Measurements from ENCODE around the gene AZI2.

Gene AZI2

DNA sequence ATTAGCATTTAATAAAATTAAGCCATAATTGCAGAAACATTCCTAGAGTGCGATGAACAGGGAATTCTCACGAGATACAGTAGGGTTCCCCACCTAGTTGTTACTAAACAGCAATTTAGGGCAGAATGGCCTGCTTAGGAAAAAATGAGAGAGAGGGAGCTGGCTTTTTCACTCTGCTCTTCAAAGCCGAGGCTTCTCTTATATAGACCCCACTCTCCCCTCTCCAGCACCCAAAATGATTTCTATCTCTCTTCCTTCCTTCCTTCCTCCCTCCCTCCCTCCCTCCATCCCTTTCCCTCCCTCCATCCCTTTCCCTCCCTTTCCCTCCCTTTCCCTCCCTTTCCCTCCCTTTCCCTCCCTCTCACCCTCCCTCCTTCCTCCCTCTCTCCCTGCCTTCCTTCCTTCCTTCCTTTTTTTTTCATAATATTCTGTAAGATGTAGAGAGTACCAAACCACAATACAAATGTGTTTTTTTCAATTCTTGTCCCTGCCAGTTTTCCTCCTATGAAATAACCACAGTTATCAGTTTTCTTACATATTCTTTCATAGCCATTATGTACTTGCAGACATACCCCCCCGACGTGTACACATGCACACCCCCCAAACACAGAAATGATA, 48.2 kb downstream of the AZI2 start:
- Histone ChIP-seq H3K4me1 (ENCODE audit: control insufficient read depth, insufficient read depth, low read length) (no peaks in the 10 kb centered on the region), H3K9ac (ENCODE audit: low read depth, low read length) (no peak overlapping the region), H3K4me3 (ENCODE audit: low read depth, low read length) (no peak overlapping the region), H3K27ac (ENCODE audit: low read depth, low read length) (no peak overlapping the region), H3K9me3 (ENCODE audit: control insufficient read depth, insufficient read depth, low read length) (no peaks in the 10 kb centered on the region), H3K27me3 (ENCODE audit: control insufficient read depth, insufficient read depth, low read length) (no peaks in the 10 kb centered on the region), H3K36me3 (ENCODE audit: control insufficient read depth, insufficient read depth, low read length) (no peaks in the 10 kb centered on the region; the same call in 1 of the 2 replicates)

- no peak overlapping the region for H3K9ac ChIP-seq (ENCODE audit: low read depth, low read length)
- no peaks in the 10 kb centered on the region for H3K9me3 ChIP-seq (ENCODE audit: control insufficient read depth, insufficient read depth, low read length)
- H3K27ac ChIP-seq (ENCODE audit: low read depth, low read length): no peak overlapping the region
- H3K4me3 ChIP-seq (ENCODE audit: low read depth, low read length): no peak overlapping the region
- no peaks in the 10 kb centered on the region for H3K27me3 ChIP-seq (ENCODE audit: control insufficient read depth, insufficient read depth, low read length)
- peaks cover 4% of the 10 kb centered on the region; the same call in 1 of the 2 replicates for H3K4me1 ChIP-seq (ENCODE audit: control insufficient read depth, insufficient read depth, low read length)
- H3K36me3 ChIP-seq (ENCODE audit: control insufficient read depth, insufficient read depth, low read length): no peaks in the 10 kb centered on the region; the same call in 1 of the 2 replicates
Measured at GRCh38 chr3:28299705-28300104, 48.9 kb downstream of the AZI2 start.

- Histone ChIP-seq H3K9ac (ENCODE audit: low read depth, low read length) (no peak overlapping the region), H3K36me3 (ENCODE audit: control insufficient read depth, insufficient read depth, low read length) (no peaks in the 10 kb centered on the region; the same call in 1 of the 2 replicates), H3K4me1 (ENCODE audit: control insufficient read depth, insufficient read depth, low read length) (peaks cover 14% of the 10 kb centered on the region), H3K27me3 (ENCODE audit: control insufficient read depth, insufficient read depth, low read length) (no peaks in the 10 kb centered on the region), H3K9me3 (ENCODE audit: control insufficient read depth, insufficient read depth, low read length) (no peaks in the 10 kb centered on the region), H3K27ac (ENCODE audit: low read depth, low read length) (no peak overlapping the region), H3K4me3 (ENCODE audit: low read depth, low read length) (no peak overlapping the region)
Measured at GRCh38 chr3:28295898-28296490, 52.6 kb downstream of the AZI2 start.

DNA sequence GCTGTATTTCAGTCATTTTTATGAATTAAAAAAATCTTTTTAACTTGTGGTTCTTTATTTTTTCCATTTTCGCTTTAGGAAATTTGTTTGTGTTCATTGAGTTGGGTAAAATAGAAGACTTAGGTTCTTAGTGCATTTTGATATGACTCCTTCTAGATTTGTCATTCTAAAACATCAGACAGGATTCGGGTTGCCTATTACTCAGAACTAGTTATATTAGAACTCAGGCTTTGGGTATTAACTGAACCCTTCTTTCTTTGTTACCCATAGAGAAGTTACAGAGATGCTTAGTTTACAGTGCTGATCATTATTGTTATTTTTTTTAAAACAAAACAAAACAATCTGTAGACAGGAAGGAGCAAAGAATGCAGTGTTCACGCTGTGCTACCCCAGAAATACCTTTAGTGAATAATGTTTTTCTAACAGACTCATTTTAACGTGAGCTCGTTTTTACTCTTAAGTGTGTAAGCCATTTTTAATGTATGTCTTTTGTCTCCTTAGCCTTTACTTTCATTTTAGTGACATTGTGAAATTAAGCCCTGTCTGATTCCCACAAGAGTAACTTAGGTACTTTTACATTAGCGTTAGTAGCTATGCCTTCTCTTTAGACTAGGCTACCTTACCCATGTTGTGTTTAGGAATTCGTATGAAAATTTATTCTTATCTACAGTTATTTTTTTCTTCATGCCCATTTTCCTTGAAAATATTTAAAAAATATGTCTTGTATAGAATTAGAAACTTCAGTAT, 53.8 kb downstream of the AZI2 start:
- no peak overlapping the region for H3K9ac ChIP-seq (ENCODE audit: low read depth, low read length)
- no peaks in the 10 kb centered on the region; the same call in 1 of the 2 replicates for H3K36me3 ChIP-seq (ENCODE audit: control insufficient read depth, insufficient read depth, low read length)
- H3K4me1 ChIP-seq (ENCODE audit: control insufficient read depth, insufficient read depth, low read length): peaks cover 14% of the 10 kb centered on the region
- H3K9me3 ChIP-seq (ENCODE audit: control insufficient read depth, insufficient read depth, low read length): peaks cover 4% of the 10 kb centered on the region; the same call in 1 of the 2 replicates
- H3K27ac ChIP-seq (ENCODE audit: low read depth, low read length): no peak overlapping the region
- no peak overlapping the region for H3K4me3 ChIP-seq (ENCODE audit: low read depth, low read length)
- H3K27me3 ChIP-seq (ENCODE audit: control insufficient read depth, insufficient read depth, low read length): no peaks in the 10 kb centered on the region

DNA sequence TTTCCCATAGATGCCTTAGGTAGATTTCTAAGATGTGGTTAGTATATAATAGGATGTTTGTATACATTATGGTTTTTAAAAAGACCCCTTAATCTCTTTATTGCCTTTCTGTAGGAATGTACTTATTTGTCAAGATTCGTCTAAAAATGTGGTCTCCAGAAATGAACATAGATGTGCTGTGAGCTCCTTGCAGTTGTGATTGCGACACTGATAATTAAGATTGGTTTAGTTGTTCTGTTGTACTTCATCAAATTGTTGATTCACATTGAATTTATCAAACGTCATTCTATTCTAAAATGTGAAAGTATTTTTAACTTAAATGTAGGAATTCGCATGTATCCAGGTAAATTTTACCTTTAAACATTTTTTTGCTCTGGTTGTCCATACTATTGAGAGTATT, 56.0 kb downstream of the AZI2 start:
- Histone ChIP-seq H3K9me3 (ENCODE audit: control insufficient read depth, insufficient read depth, low read length) (peaks cover 4% of the 10 kb centered on the region; the same call in 1 of the 2 replicates), H3K9ac (ENCODE audit: low read depth, low read length) (no peak overlapping the region), H3K36me3 (ENCODE audit: control insufficient read depth, insufficient read depth, low read length) (no peaks in the 10 kb centered on the region)

DNA sequence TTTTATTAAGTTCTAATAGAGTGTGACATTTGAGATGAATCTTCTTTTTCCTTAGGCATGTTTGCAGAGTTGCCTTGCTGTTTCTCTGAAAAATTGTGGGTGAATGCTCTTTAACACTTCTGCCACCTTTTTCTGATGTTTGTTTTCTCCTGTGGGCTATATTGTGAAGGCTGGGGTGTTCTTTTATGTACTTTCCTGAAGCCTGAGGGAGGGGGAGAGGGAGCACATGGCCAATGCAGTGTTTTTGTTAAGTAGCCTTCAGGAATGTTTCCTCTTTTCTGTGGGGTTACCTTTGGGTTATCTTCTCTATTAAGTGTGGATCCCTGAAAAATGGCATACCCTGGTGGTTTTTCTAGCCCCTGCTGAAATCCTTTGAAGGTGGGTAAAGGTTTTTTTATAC, 57.0 kb downstream of the AZI2 start:
- H3K4me1 ChIP-seq (ENCODE audit: control insufficient read depth, insufficient read depth, low read length): peaks cover 14% of the 10 kb centered on the region
- no peaks in the 10 kb centered on the region for H3K27me3 ChIP-seq (ENCODE audit: control insufficient read depth, insufficient read depth, low read length)
- no peak overlapping the region for H3K27ac ChIP-seq (ENCODE audit: low read depth, low read length)
- H3K36me3 ChIP-seq (ENCODE audit: control insufficient read depth, insufficient read depth, low read length): no peaks in the 10 kb centered on the region
- no peak overlapping the region for H3K4me3 ChIP-seq (ENCODE audit: low read depth, low read length)
- H3K9me3 ChIP-seq (ENCODE audit: control insufficient read depth, insufficient read depth, low read length): peaks cover 4% of the 10 kb centered on the region; the same call in 1 of the 2 replicates
- no peak overlapping the region for H3K9ac ChIP-seq (ENCODE audit: low read depth, low read length)

More for the DNA sequence above, 56.0 kb downstream of the AZI2 start:
- H3K27ac ChIP-seq (ENCODE audit: low read depth, low read length): no peak overlapping the region
- H3K4me3 ChIP-seq (ENCODE audit: low read depth, low read length): no peak overlapping the region
- peaks cover 14% of the 10 kb centered on the region for H3K4me1 ChIP-seq (ENCODE audit: control insufficient read depth, insufficient read depth, low read length)
- no peaks in the 10 kb centered on the region for H3K27me3 ChIP-seq (ENCODE audit: control insufficient read depth, insufficient read depth, low read length)

DNA sequence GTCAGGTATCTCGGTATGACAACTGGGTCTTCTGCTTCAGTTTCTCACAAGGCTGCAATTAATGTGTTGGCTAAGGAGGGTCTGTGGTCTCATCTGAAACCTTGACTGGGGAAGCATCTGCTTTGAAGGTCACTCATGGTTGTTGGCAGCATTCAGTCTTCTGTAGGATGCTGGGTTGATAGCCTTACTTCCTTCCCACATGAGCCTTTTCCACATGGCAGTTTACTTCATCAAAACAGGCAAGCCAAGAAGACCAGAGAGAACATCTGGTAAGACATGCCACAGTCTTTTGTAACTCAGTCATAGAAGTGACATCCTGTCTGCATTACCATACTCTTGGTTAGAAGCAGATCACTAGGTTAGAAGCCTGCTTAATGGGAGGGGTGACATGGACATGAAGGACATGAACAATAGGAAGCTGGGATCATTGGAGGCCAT, 57.7 kb downstream of the AZI2 start:
- Histone ChIP-seq H3K27ac (ENCODE audit: low read depth, low read length) (no peak overlapping the region), H3K36me3 (ENCODE audit: control insufficient read depth, insufficient read depth, low read length) (no peaks in the 10 kb centered on the region), H3K4me3 (ENCODE audit: low read depth, low read length) (no peak overlapping the region), H3K9me3 (ENCODE audit: control insufficient read depth, insufficient read depth, low read length) (peaks cover 4% of the 10 kb centered on the region; the same call in 1 of the 2 replicates), H3K27me3 (ENCODE audit: control insufficient read depth, insufficient read depth, low read length) (no peaks in the 10 kb centered on the region), H3K9ac (ENCODE audit: low read depth, low read length) (no peak overlapping the region), H3K4me1 (ENCODE audit: control insufficient read depth, insufficient read depth, low read length) (peaks cover 14% of the 10 kb centered on the region)

- H3K9ac ChIP-seq (ENCODE audit: low read depth, low read length): no peak overlapping the region
- no peaks in the 10 kb centered on the region for H3K27me3 ChIP-seq (ENCODE audit: control insufficient read depth, insufficient read depth, low read length)
- peaks cover 4% of the 10 kb centered on the region; the same call in 1 of the 2 replicates for H3K9me3 ChIP-seq (ENCODE audit: control insufficient read depth, insufficient read depth, low read length)
- peaks cover 9% of the 10 kb centered on the region for H3K4me1 ChIP-seq (ENCODE audit: control insufficient read depth, insufficient read depth, low read length)
- H3K4me3 ChIP-seq (ENCODE audit: low read depth, low read length): no peak overlapping the region
- no peaks in the 10 kb centered on the region for H3K36me3 ChIP-seq (ENCODE audit: control insufficient read depth, insufficient read depth, low read length)
- no peak overlapping the region for H3K27ac ChIP-seq (ENCODE audit: low read depth, low read length)
Measured at GRCh38 chr3:28287046-28287445, 61.6 kb downstream of the AZI2 start.

DNA sequence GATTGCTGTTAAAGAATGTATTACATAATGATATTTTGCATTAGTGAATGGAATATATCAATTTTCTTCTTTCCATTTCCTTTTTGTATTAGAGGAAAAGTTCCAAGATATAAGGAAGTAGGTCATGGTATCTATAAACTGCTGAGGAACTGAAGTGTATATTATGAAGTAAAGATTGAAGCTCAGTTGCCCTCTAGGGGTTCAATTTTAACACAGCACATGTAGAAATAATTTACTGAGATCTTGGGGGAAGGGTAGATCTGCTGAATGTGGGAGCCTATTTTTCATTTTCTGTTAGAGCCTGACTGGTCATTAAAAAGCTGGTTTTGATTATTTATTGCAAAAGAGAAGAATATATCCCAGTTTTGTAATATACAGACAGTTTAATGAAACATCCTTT, 62.0 kb downstream of the AZI2 start:
- H3K27ac ChIP-seq (ENCODE audit: low read depth, low read length): no peak overlapping the region
- peaks cover 4% of the 10 kb centered on the region; the same call in 1 of the 2 replicates for H3K9me3 ChIP-seq (ENCODE audit: control insufficient read depth, insufficient read depth, low read length)
- H3K36me3 ChIP-seq (ENCODE audit: control insufficient read depth, insufficient read depth, low read length): no peaks in the 10 kb centered on the region
- no peak overlapping the region for H3K9ac ChIP-seq (ENCODE audit: low read depth, low read length)
- peaks cover 5% of the 10 kb centered on the region for H3K4me1 ChIP-seq (ENCODE audit: control insufficient read depth, insufficient read depth, low read length)
- no peak overlapping the region for H3K4me3 ChIP-seq (ENCODE audit: low read depth, low read length)
- H3K27me3 ChIP-seq (ENCODE audit: control insufficient read depth, insufficient read depth, low read length): no peaks in the 10 kb centered on the region

GRCh38 chr3:28280781-28281180, 67.8 kb downstream of the AZI2 start:
- Histone ChIP-seq H3K4me3 (ENCODE audit: low read depth, low read length) (no peak overlapping the region), H3K9me3 (ENCODE audit: control insufficient read depth, insufficient read depth, low read length) (no peaks in the 10 kb centered on the region), H3K27ac (ENCODE audit: low read depth, low read length) (no peak overlapping the region), H3K4me1 (ENCODE audit: control insufficient read depth, insufficient read depth, low read length) (no peaks in the 10 kb centered on the region), H3K9ac (ENCODE audit: low read depth, low read length) (no peak overlapping the region), H3K27me3 (ENCODE audit: control insufficient read depth, insufficient read depth, low read length) (no peaks in the 10 kb centered on the region), H3K36me3 (ENCODE audit: control insufficient read depth, insufficient read depth, low read length) (peaks cover 2% of the 10 kb centered on the region; the same call in 1 of the 2 replicates)

DNA sequence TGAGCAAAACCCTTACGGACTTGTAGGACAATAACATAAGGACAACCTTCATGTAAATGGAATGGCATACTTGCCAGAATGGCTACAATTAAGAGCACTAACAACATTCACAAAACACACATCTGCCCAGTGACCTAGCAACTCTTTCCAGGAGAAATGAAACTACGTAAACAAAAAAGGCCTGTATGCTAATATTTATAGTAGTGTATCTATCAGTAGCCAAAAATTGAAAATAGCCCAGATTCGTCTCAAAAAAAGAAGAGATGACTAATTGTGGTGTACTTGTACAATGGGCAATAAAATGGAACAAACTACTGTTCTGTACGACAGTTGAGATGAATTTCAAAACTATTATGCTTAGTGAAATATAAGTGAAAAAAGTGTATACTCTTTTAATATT, 68.9 kb downstream of the AZI2 start:
- Histone ChIP-seq H3K9me3 (ENCODE audit: control insufficient read depth, insufficient read depth, low read length) (no peaks in the 10 kb centered on the region), H3K27ac (ENCODE audit: low read depth, low read length) (no peak overlapping the region), H3K36me3 (ENCODE audit: control insufficient read depth, insufficient read depth, low read length) (peaks cover 7% of the 10 kb centered on the region; the same call in 1 of the 2 replicates), H3K4me3 (ENCODE audit: low read depth, low read length) (no peak overlapping the region), H3K27me3 (ENCODE audit: control insufficient read depth, insufficient read depth, low read length) (no peaks in the 10 kb centered on the region), H3K9ac (ENCODE audit: low read depth, low read length) (no peak overlapping the region), H3K4me1 (ENCODE audit: control insufficient read depth, insufficient read depth, low read length) (no peaks in the 10 kb centered on the region)

All from HUES48 (cell line).